HG02870 (cell line): ENCODE results near the gene EIF4E2.

Experiments used
- ATAC-seq: cut with Tn5 transposase; IDR thresholded peaks from one replicate; pipeline ENCODE4 v1.9.1; 2021; ENCODE audit warnings: mild to moderate bottlenecking, moderate library complexity; ENCODE audit not compliant: unreplicated experiment

The EIF4E2 gene

GRCh38 chr2:232588680-232589585, 38.4 kb downstream of the EIF4E2 start:
- no peak for ATAC-seq

- ATAC-seq: no peak
These were observed 42.4 kb downstream of the EIF4E2 start for GRCh38 chr2:232592772-232593395.

DNA sequence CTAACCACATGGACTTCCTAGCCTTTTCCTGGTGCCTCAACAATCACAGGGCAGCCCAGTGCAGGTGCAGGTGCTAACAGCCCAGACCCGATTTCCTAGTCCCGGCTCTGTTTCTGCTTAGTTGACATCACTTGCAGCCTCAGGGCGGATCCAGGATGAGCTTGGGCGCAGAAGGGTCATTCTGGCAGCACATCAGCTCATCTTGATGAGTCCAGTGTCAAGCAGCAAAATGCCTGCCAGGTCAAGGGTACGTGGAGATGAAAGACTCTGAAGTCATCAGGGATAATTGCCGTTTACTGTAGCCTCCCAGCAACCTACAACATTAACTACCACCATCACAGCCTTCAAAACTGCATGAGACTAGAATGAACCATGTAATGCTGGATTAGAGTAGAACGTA, 43.5 kb downstream of the EIF4E2 start:
- ATAC-seq: no peak

GRCh38 chr2:232597362-232598079, 47.0 kb downstream of the EIF4E2 start:
- no peak for ATAC-seq

DNA sequence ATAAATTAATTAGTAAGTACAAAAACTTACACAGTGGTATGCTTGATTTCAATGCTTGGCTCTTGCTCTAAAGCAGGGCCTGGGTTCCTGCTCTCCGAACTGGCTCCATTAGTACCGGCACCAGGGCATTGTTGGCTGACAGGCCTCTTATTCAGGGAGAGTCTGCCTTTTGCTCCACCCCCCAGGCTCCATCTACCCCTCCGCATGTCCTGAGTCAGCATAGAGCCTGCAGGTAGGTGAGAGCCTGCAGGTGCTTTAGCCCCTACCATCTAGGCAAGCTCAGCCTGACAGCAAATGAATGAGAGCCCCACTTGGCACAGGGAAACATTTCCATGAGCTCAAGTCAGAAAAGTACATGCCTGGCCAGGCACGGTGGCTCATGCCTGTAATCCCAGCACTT, 47.8 kb downstream of the EIF4E2 start:
- ATAC-seq: no peak

- no peak for ATAC-seq
These were observed 49.7 kb downstream of the EIF4E2 start for GRCh38 chr2:232600053-232600773.

GRCh38 chr2:232603283-232603682, 52.8 kb downstream of the EIF4E2 start:
- no peak for ATAC-seq

GRCh38 chr2:232604535-232604934, 54.0 kb downstream of the EIF4E2 start:
- ATAC-seq: no peak

DNA sequence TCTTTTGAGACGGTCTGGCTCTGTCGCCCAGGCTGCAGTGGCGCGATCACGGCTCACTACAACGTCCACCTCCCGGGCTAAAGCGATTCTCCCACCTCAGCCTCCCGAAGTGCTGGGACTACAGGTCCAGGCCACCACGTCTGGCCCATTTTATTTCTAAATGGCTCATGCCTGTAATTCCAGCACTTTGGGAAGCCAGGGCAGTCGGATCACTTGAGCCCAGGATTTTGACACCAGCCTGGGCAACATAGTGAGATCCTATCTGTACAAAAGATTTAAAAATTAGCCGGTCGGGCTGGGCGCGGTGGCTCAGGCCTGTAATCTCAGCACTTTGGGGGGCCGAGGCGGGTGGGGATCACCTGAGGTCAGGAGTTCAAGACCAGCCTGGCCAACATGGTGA, 56.5 kb downstream of the EIF4E2 start:
- no peak for ATAC-seq

- no peak for ATAC-seq
These were observed 59.1 kb downstream of the EIF4E2 start for GRCh38 chr2:232609607-232610006.

GRCh38 chr2:232610081-232610480, 59.6 kb downstream of the EIF4E2 start:
- no peak for ATAC-seq

- ATAC-seq: no peak
These were observed 60.6 kb downstream of the EIF4E2 start for GRCh38 chr2:232611061-232611460.

DNA sequence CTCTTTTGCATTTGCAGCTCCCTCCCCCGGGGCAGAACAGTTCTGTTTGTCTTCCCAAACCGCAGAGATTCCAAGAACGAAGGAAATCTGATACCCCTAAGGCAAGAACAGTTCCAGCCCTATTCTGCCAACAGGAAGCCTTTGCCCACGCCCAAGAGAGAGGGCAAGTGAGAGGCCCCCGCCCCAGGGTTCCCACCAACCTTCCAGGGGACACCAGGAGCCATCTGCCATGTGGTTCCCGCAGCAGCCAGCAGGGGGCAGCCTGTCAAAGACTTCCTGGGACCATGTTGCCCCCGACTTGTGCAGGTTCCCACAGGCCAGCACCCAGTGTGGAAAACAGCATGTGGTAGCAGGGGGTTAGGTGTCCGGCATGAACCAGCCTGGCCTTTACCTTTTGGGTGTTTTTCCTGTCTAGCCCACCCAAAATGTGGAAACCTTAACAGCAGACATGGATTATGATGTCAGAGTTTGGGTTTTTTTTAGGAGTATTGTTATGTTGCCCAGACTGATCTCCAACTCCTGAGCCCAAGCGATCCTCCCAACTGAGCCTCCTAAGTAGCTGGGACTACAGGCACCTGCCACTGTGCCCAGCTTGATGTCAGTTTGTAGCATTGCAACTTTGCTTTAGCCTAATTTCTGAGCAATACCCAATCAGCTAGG, 61.2 kb downstream of the EIF4E2 start:
- no peak for ATAC-seq

DNA sequence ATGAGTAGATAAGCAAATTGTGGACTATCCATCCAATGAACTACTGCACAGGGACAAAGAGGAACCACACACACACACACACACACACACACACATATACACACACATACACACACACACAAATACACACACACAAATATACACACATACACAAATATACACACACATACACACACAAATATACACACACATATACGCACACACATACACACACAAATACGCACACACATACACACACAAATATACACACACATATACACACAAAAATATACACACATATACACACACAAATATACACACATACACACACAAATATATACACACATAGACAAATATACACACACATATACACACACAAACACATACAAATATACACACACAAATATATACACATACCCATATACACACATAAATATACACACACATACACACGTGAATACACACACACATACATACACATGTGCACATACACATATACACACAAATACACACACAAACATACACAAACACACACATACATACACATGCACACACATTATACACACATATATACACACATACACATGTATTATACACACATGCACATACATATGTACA, 63.1 kb downstream of the EIF4E2 start:
- ATAC-seq: no peak

DNA sequence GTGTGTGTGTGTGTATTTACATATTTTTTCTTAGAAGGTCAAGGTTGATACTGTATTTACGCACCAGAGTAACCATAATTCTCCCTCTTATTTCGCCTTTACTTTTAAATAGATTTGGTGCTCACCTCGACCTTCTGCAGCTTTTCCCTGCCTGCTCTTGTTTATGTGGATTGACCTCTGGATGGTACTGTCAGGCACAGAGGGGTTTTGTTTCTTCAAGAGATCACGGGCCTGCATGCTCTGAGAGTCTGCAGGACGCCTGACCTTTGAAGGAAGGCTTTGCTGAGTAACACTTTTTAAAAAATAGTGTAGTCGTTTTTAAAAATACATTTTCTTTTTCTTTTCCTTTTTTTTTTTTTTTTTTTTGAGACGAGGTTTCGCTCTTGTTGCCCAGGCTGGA, 64.8 kb downstream of the EIF4E2 start:
- no peak for ATAC-seq
